Sciatic nerve (tissue), 2 donors: ENCODE measurements around the gene RAB7A. TPM values are rescaled to one million over a fixed set of nuclear protein-coding genes. Genes with fewer than 3 reads are reported as not detected.
A peak's percentile ranks its signal among the peaks of the same experiment; 100 is the strongest.

Experiments
- ATAC-seq: fragments of 200-7000 bp; cut with Tn5 transposase; one replicate; pipeline ENCODE4 v1.9.1; 2020; ENCODE audit warnings: mild to moderate bottlenecking, moderate library complexity
- DNase-seq: peaks from one replicate; pipeline ENCODE4 v3.0.0-alpha.2; 2020; ENCODE audit warnings: low spot score
- intact Hi-C: fragments of 100-400 bp; cut with DNase I; formaldehyde crosslinking; loops from one replicate; pipeline ENCODE4 v1.14.2; 2022
- total RNA-seq: library from RNA; stranded (reverse); fragmentation: NEBNext Ultra II Directional; extraction: Animal tissue kit (Norgen Biotek cat#: 25700); gene quantifications from one replicate; pipeline ENCODE4 v1.2.1, GENCODE V29; 2021
- donor health status: DM: no; HTN: no; CAD: no.
- donor health status: DM: no; HTN: no; CAD: no.

Gene RAB7A
- 233 TPM for total RNA-seq

- intact Hi-C loops, result no loop called here
- DNase-seq (peak; percentile 98), ATAC-seq (peak; percentile 100)
Measured at GRCh38 chr3:128726023-128727016, at the start of gene RAB7A. TSS of gene RAB7A (plus strand) at chr3:128726183. CDS start at chr3:128795368, 69,185 bp downstream.

- intact Hi-C loops, result no loop called here
- DNase-seq (no peak), ATAC-seq (no peak)
Measured at GRCh38 chr3:128679338-128679737, 46.6 kb upstream of the RAB7A start.

- intact Hi-C loops, result no loop called here
- peak; percentile 100 for ATAC-seq
- peak; percentile 100 for DNase-seq
Measured at GRCh38 chr3:128680603-128681368, 45.2 kb upstream of the RAB7A start.

- ATAC-seq (no peak), DNase-seq (no peak)
- intact Hi-C loops, result no loop called here
Measured at GRCh38 chr3:128681369-128681829, 44.6 kb upstream of the RAB7A start.

GRCh38 chr3:128683957-128684356 lies 42.0 kb upstream of the RAB7A start:
- DNase-seq, result no peak
- intact Hi-C loops, result no loop called here
- no peak for ATAC-seq

GRCh38 chr3:128684986-128685726 lies 40.8 kb upstream of the RAB7A start:
- DNase-seq (no peak), ATAC-seq (no peak)
- intact Hi-C loops, result no loop called here

GRCh38 chr3:128686465-128686864 lies 39.5 kb upstream of the RAB7A start:
- intact Hi-C loops, result no loop called here
- no peak for DNase-seq
- ATAC-seq, result no peak

- intact Hi-C loops, result no loop called here
- DNase-seq (no peak), ATAC-seq (no peak)
Measured at GRCh38 chr3:128689060-128689459, 36.9 kb upstream of the RAB7A start.

GRCh38 chr3:128693696-128694095 lies 32.3 kb upstream of the RAB7A start:
- intact Hi-C loops, result no loop called here

GRCh38 chr3:128697341-128697740 lies 28.6 kb upstream of the RAB7A start:
- ATAC-seq, result no peak
- intact Hi-C loops, result no loop called here

More at GRCh38 chr3:128693696-128694095, 32.3 kb upstream of the RAB7A start:
- ATAC-seq (no peak), DNase-seq (no peak)

GRCh38 chr3:128698211-128699047 lies 27.6 kb upstream of the RAB7A start:
- DNase-seq (peak; percentile 66), ATAC-seq (peak; percentile 88)
- intact Hi-C loops, result no loop called here

More at GRCh38 chr3:128697341-128697740, 28.6 kb upstream of the RAB7A start:
- DNase-seq, result no peak

GRCh38 chr3:128701342-128702212 lies 24.4 kb upstream of the RAB7A start:
- intact Hi-C loops, result no loop called here
- ATAC-seq, result no peak
- DNase-seq, result no peak

GRCh38 chr3:128702391-128702790 lies 23.6 kb upstream of the RAB7A start:
- no peak for ATAC-seq
- intact Hi-C loops, result no loop called here
- DNase-seq, result no peak

GRCh38 chr3:128703561-128703960 lies 22.4 kb upstream of the RAB7A start:
- intact Hi-C loops, result no loop called here
- DNase-seq, result no peak
- no peak for ATAC-seq

- intact Hi-C loops, result no loop called here
Measured at GRCh38 chr3:128706086-128706615, 19.8 kb upstream of the RAB7A start.

GRCh38 chr3:128707928-128708494 lies 18.0 kb upstream of the RAB7A start:
- ATAC-seq (no peak), DNase-seq (no peak)

More at GRCh38 chr3:128706086-128706615, 19.8 kb upstream of the RAB7A start:
- ATAC-seq (no peak), DNase-seq (no peak)

GRCh38 chr3:128709038-128709437 lies 16.9 kb upstream of the RAB7A start:
- intact Hi-C loops, result no loop called here
- ATAC-seq, result no peak

More at GRCh38 chr3:128707928-128708494, 18.0 kb upstream of the RAB7A start:
- intact Hi-C loops, result no loop called here

More at GRCh38 chr3:128709038-128709437, 16.9 kb upstream of the RAB7A start:
- DNase-seq, result no peak
